Stimulated activated naive CD8-positive, alpha-beta T cell treated with anti-CD3 and anti-CD28 coated beads, Interleukin-15, Interleukin-2, amounts not matched to agents 100 ng/mL and 50 ng/mL, for 24 hours (primary cell): Measurements from ENCODE around the gene SNTG2.
"Not testable (repeated sequence)": the region's sequence is repeated elsewhere in the genome, so short reads cannot be mapped to it uniquely, and the experiment has no call there.

ENCODE experiments used
- H3K27ac Mint-ChIP-seq: one replicate; pipeline ENCODE4 v1.8.0; 2021; ENCODE audit warnings: mild to moderate bottlenecking, mixed read lengths
- H3K27me3 Mint-ChIP-seq: one replicate; pipeline ENCODE4 v1.8.0; 2021; ENCODE audit warnings: mixed read lengths
- H3K36me3 Mint-ChIP-seq: one replicate; pipeline ENCODE4 v1.8.0; 2021; ENCODE audit warnings: low read depth, mixed read lengths
- H3K4me1 Mint-ChIP-seq: one replicate; pipeline ENCODE4 v1.8.0; 2021; ENCODE audit warnings: low read depth, mixed read lengths
- H3K4me3 Mint-ChIP-seq: one replicate; pipeline ENCODE4 v1.8.0; 2021; ENCODE audit warnings: mild to moderate bottlenecking, mixed read lengths
- H3K9me3 Mint-ChIP-seq: one replicate; pipeline ENCODE4 v1.8.0; 2021; ENCODE audit warnings: mixed read lengths

The SNTG2 gene

DNA sequence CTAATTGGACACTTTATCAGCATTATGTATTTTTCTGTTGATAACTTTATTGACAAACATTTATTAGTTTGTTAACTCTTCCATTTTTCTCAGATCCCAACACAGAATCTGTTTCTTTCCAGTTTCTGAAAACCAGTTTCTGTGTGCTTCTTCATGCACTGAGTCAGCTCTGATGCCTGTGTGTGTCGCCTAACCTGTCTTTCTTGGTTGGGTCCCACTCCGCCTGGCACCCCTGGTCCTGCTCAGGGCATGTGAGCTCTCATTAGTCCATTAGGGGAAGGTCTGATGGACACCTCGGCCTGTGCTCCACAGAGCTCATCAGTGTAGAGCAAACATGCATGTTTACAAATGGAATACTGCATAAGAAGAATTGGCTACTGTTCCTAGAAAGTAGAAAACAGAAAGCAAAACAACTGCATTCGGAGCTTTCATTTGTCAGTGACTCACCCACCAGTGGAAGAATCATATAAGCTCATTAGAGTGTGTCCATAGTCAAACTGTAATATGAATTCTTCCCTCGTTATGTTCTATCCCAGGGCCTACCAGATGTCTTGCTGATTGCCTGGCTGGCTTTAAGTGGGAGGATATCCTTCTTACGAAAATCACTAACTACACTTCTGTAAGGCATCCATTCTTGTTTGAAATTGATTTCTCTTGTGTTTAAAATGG lies 137.7 kb downstream of the SNTG2 start:
- Mint-ChIP-seq H3K4me3 (no peak overlapping the region), H3K27ac (no peak overlapping the region), H3K4me1 (no peaks in the 10 kb centered on the region), H3K9me3 (peaks cover 7% of the 10 kb centered on the region), H3K36me3 (peaks cover 6% of the 10 kb centered on the region), H3K27me3 (no peaks in the 10 kb centered on the region)

DNA sequence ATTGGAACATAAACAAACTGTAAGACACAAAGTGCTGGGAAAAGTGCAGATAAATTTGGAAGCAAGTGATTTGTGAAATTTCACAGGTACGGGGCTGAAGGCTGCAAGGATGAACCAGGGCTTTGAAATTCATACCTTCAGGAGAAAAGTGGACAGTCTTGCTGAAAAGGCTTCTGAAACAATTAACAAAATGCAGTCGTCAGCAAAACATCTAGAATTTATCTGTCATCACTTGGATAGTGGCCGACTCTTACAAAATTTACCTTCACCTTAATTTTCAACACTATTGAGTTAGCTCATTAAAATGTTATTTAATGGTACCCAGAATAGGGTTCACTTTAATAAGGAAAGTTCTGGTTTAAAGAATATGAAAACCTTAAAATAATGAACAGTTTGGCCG lies 138.3 kb downstream of the SNTG2 start:
- no peak overlapping the region for H3K27ac Mint-ChIP-seq
- H3K4me1 Mint-ChIP-seq: no peaks in the 10 kb centered on the region
- H3K9me3 Mint-ChIP-seq: peaks cover 7% of the 10 kb centered on the region
- no peaks in the 10 kb centered on the region for H3K27me3 Mint-ChIP-seq
- H3K4me3 Mint-ChIP-seq: no peak overlapping the region
- H3K36me3 Mint-ChIP-seq: peaks cover 6% of the 10 kb centered on the region

- H3K9me3 Mint-ChIP-seq: peaks cover 7% of the 10 kb centered on the region
- no peaks in the 10 kb centered on the region for H3K4me1 Mint-ChIP-seq
- H3K27me3 Mint-ChIP-seq: no peaks in the 10 kb centered on the region
- no peak overlapping the region for H3K27ac Mint-ChIP-seq
- peaks cover 6% of the 10 kb centered on the region for H3K36me3 Mint-ChIP-seq
- no peak overlapping the region for H3K4me3 Mint-ChIP-seq
These were observed 141.4 kb downstream of the SNTG2 start for GRCh38 chr2:1091895-1092585.

GRCh38 chr2:1093668-1094067 lies 143.0 kb downstream of the SNTG2 start:
- not testable (repeated sequence) for H3K27me3 Mint-ChIP-seq, H3K27ac Mint-ChIP-seq, H3K9me3 Mint-ChIP-seq, H3K4me3 Mint-ChIP-seq, H3K36me3 Mint-ChIP-seq, H3K4me1 Mint-ChIP-seq

DNA sequence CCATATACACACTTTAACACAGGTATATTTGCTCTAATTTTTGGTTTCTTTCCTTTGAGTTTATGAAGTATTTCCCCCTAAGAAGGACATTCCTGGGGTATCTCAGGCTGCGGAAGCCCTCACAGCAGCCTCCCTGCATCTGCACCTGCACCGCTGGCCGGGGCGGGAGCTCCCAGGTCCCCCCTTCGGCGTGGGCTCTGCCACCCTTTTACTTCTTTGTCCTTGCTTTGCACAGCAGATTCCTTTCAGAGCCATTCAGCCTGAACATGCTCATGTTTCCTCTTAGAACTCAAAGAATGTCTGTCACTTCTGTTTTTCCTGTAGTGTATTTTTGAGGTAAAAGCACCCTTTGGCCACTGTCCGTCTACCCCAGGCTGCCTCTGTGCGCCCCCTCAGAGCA lies 146.5 kb downstream of the SNTG2 start:
- Mint-ChIP-seq H3K27me3 (no peaks in the 10 kb centered on the region), H3K4me1 (no peaks in the 10 kb centered on the region), H3K27ac (no peak overlapping the region), H3K4me3 (no peak overlapping the region), H3K36me3 (no peaks in the 10 kb centered on the region), H3K9me3 (no peaks in the 10 kb centered on the region)

- H3K27ac Mint-ChIP-seq: no peak overlapping the region
- H3K27me3 Mint-ChIP-seq: no peaks in the 10 kb centered on the region
- H3K4me1 Mint-ChIP-seq: no peaks in the 10 kb centered on the region
- H3K4me3 Mint-ChIP-seq: no peak overlapping the region
- no peaks in the 10 kb centered on the region for H3K36me3 Mint-ChIP-seq
- H3K9me3 Mint-ChIP-seq: no peaks in the 10 kb centered on the region
These were observed 148.8 kb downstream of the SNTG2 start for GRCh38 chr2:1099418-1099817.

- no peak overlapping the region for H3K4me3 Mint-ChIP-seq
- H3K4me1 Mint-ChIP-seq: no peaks in the 10 kb centered on the region
- H3K27ac Mint-ChIP-seq: no peak overlapping the region
- no peaks in the 10 kb centered on the region for H3K27me3 Mint-ChIP-seq
- no peaks in the 10 kb centered on the region for H3K9me3 Mint-ChIP-seq
- no peaks in the 10 kb centered on the region for H3K36me3 Mint-ChIP-seq
These were observed 150.5 kb downstream of the SNTG2 start for GRCh38 chr2:1101011-1101782.

DNA sequence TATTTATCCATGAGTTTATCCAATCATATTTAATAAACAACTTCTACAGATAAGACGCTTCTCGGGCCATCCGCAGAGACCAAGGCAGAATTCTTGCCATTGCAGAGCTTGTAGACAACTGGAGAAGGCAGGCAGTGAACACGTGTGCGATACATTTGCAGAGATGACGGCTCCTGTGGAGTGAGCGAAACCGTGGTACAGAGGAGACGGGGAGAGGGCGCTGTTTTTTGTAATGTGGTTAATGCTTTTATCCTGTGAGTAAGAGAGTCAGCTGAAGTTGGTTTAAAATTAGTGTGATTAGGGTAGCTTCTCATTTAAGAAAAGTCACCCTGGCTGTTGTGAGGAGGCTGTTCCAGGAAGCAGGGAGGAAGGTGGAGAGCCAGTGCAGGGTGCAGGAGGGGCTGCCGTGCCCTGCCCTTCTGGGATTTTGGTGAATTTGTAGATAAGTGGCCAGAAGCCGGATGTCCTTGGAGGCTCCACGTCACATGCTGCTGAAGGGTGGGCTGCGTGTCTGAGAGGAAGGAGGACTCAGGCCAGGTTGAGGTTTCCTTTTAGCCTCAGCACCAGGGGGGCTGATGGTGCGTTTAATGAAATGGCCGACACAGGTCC lies 151.4 kb downstream of the SNTG2 start:
- Mint-ChIP-seq H3K27ac (no peak overlapping the region), H3K36me3 (no peaks in the 10 kb centered on the region), H3K4me3 (no peak overlapping the region), H3K4me1 (no peaks in the 10 kb centered on the region), H3K9me3 (no peaks in the 10 kb centered on the region), H3K27me3 (no peaks in the 10 kb centered on the region)

GRCh38 chr2:1104364-1104763 lies 153.7 kb downstream of the SNTG2 start:
- Mint-ChIP-seq H3K27ac (no peak overlapping the region), H3K27me3 (no peaks in the 10 kb centered on the region), H3K36me3 (no peaks in the 10 kb centered on the region), H3K9me3 (no peaks in the 10 kb centered on the region), H3K4me3 (no peak overlapping the region), H3K4me1 (no peaks in the 10 kb centered on the region)

- not testable (repeated sequence) for H3K27ac Mint-ChIP-seq, H3K4me3 Mint-ChIP-seq, H3K4me1 Mint-ChIP-seq, H3K27me3 Mint-ChIP-seq, H3K36me3 Mint-ChIP-seq, H3K9me3 Mint-ChIP-seq
These were observed 155.7 kb downstream of the SNTG2 start for GRCh38 chr2:1106344-1106743.

DNA sequence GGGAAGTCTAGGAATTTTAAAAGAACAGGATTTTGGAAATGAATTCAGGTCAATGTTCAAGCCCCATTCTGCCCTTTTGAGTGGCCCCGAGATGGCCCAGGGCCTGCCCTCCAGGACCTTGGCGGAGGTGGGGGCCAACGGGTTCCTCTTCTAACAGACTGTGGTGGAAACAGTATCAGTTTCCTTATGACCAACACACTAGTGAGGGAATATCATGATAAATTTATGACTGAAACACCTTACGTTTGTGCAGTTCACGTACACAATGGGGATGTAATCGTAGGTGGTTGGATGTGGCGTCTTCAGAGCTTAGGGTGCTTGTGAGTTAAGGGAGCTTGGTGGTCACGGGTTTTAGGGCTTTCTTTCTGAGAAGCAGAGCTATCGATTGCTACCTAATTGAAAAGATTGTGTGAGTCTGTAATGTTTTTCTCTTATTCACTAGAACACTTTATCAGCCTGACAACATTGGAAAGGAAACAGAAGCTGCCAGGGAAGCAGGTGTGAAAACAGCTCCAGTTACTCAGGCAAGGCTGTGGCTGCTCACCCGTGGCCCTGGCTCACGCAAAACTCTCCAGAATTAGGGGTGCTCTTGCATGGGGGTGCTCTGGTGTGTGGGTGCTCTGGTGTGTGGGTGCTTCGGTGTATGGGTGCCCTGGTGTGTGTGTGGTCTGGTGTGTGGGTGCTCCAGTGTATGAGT lies 165.3 kb downstream of the SNTG2 start:
- Mint-ChIP-seq H3K36me3 (no peaks in the 10 kb centered on the region), H3K9me3 (peaks cover 27% of the 10 kb centered on the region), H3K4me3 (no peak overlapping the region), H3K27me3 (no peaks in the 10 kb centered on the region), H3K27ac (no peak overlapping the region), H3K4me1 (no peaks in the 10 kb centered on the region)

- no peak overlapping the region for H3K4me3 Mint-ChIP-seq
- H3K27me3 Mint-ChIP-seq: no peaks in the 10 kb centered on the region
- H3K27ac Mint-ChIP-seq: no peak overlapping the region
- H3K9me3 Mint-ChIP-seq: peaks cover 17% of the 10 kb centered on the region
- H3K36me3 Mint-ChIP-seq: no peaks in the 10 kb centered on the region
- H3K4me1 Mint-ChIP-seq: no peaks in the 10 kb centered on the region
These were observed 166.9 kb downstream of the SNTG2 start for GRCh38 chr2:1117569-1117968.

- no peak overlapping the region for H3K27ac Mint-ChIP-seq
- no peak overlapping the region for H3K4me3 Mint-ChIP-seq
- no peaks in the 10 kb centered on the region for H3K4me1 Mint-ChIP-seq
- no peaks in the 10 kb centered on the region for H3K27me3 Mint-ChIP-seq
- no peaks in the 10 kb centered on the region for H3K9me3 Mint-ChIP-seq
- H3K36me3 Mint-ChIP-seq: no peaks in the 10 kb centered on the region
These were observed 174.6 kb downstream of the SNTG2 start for GRCh38 chr2:1125217-1125616.

DNA sequence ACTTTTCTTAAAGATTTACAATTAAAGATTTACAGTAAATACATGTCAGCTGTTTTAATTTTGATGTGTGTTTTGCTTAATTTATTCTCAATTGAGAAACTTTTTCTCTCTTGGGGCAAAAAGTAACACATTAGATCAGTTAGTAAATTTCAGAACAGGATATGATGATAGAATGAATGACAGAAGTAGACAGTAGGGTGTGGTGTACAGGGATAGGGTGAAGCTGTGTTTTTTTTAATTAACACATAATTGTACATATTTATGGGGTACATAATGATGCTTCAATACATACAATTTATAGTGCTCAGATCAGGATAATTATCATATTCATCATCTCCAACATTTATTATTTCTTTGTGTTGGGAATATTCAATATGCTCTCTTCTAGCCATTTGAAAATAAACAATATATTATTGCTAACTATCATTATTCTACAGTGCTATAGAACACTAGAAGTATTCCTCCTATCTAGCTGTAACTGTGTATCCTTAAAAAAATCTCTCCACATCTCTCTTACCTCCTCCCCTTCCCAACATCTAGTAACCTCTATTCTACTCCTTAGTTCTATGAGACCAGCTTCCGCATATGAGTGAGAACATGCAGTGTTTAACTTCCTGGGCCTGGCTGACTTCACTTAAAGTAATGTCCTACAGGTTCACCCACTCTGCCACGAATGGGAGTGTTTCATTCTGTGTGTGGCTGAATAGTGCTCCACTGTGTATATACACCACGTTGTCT lies 175.2 kb downstream of the SNTG2 start:
- Mint-ChIP-seq H3K4me3 (no peak overlapping the region), H3K27ac (no peak overlapping the region), H3K27me3 (no peaks in the 10 kb centered on the region), H3K36me3 (no peaks in the 10 kb centered on the region), H3K9me3 (no peaks in the 10 kb centered on the region), H3K4me1 (no peaks in the 10 kb centered on the region)
